ENCODE results near the gene UBR3.
"Not testable (repeated sequence)": the region's sequence is repeated elsewhere in the genome, so short reads cannot be mapped to it uniquely, and the experiment has no call there.

Gene UBR3

DNA sequence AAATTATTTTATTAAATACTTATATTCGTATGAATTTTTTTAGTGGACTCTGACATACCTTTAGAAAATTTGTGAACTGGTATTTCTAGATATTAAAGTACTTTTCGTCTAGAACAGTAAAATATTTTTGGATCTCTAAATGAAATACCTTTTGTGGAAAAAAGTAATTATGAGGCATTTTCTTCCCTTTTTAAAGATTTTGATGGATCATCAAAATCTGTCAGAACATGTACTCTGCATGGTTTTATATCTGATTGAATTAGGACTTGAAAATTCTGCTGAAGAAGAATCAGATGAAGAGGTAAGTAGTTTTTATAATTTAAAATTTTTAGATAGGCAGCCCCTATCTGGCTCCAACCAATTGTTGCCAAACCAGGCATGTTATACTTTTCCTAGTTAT lies 118.8 kb downstream of the UBR3 start:
- DNase-seq (ENCODE audit: low spot score), result no peak

DNA sequence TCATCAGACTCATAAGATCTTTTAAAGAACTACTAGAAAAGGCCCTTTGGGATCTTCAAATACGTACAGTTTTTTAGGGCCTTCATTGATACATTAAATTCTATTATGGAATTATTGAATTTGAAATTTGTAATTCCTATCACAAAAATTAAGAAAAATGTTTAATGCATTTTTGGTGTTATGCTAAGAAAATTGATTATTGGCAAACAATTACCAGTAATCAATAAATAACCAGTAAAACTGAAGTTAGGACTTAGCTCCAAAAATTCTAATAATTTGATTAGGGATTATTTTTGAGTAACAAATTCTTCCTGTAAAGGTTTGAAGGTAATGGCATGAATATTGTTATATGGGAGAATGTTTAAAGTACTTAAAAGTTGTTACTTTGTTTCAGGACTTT lies 119.3 kb downstream of the UBR3 start:
- no peak for DNase-seq (ENCODE audit: low spot score)

DNA sequence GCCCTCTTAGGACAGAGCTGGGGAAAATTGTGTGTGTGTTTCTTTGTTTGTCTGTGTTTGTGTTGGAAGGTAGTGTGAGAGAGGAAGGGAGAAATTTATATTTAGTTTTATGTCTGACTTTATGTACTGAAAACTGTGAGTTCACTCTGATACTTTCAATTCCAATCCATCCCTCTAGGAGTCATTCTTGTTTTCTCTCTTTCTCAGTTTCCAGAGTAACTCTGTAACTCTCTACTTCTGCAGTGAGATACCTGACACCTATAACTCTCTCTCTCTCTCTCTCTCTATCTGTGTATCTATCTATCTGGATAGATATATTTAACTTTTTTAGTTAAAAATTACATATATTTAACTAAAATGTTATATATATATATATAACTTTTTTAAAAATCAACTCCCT lies 128.7 kb downstream of the UBR3 start:
- DNase-seq (ENCODE audit: low spot score), result no peak

DNA sequence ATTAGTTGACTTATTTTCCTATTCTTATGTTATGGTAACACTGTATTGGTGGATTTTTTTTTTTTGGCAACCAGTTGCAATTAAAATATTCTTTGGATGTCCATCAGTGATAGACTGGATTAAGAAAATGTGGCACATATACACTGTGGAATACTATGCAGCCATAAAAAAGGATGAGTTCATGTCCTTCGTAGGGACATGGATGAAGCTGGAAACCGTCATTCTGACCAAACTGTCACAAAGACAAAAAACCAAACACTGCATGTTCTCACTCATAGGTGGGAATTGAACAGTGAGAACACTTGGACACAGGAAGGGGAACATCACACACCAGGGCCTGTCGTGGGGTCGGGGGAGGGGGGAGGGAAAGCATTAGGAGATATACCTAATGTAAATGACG lies 130.0 kb downstream of the UBR3 start:
- DNase-seq (ENCODE audit: low spot score), result not testable (repeated sequence)

DNA sequence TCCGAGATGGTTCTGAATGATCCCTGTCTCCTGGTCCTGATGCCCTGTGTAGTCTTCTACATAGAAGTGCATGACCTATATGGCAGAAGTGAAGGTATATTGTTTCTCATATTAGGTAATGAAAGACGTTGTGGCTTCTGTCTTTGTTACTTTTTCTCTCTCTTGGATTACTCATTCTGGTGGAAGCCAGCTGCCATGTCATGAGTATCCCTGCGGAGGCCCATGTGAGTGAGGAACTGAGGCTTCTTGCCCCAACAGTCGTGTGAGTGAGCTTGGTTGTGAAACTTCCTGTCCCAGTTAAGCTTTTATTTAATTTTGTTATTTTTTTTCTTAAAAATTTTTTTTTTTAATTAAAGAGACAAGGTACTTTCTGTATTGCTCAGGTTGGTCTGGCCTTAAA lies 134.7 kb downstream of the UBR3 start:
- no peak for DNase-seq (ENCODE audit: low spot score)

DNA sequence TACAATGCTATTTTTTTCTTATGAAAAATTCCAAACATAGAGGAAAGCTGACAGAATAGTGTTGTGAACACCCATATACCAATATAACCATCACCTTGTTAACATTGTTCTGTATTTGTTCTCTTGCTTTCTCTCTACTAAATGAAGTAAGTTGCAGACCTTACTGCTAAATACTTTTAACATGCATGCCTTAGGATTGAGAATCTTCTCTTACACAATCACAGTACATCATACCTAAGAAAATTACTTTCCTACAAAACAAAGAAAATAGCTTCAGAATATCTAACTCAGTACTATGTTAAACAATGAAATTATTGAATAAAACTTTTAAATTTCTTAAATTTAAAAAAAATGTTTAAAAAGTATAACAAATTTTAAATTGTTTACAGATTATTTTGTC lies 136.5 kb downstream of the UBR3 start:
- no peak for DNase-seq (ENCODE audit: low spot score)

DNA sequence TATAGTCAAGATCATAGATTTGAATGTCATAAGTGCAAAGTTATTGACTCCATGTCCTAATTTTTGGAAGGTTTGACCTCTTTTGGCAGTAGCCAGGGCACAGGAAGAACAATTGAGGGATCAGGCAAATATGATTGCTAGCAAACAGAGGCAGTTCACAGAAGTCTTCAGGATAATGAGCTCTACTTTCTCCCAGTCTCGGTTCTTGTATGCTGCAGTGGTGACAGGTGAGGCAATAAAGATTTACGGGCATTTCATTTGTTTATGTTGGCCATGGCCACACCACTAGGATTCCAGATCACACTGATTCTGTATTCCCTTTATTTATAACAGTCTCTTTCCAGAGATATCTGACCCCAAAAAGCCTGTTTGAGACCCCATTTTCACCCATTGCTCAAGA lies 137.5 kb downstream of the UBR3 start:
- DNase-seq (ENCODE audit: low spot score), result no peak

DNA sequence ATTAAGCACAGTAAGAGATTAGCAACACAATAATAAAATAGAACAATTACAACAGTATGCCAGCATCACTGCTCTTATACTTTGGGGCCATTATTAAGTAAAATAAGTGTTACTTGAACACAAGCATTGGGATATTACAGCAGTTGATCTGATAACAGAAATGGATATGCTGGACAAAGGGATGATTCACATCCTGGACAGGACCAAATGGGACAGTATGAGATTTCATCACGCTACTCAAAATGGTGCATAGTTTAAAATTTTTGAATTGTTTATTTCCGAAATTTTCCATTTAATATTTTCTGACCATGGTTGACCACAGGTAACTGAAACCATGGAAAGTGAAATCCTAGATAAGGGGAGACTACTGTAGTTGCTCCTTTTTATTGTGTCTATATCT lies 138.2 kb downstream of the UBR3 start:
- no peak for DNase-seq (ENCODE audit: low spot score)

DNA sequence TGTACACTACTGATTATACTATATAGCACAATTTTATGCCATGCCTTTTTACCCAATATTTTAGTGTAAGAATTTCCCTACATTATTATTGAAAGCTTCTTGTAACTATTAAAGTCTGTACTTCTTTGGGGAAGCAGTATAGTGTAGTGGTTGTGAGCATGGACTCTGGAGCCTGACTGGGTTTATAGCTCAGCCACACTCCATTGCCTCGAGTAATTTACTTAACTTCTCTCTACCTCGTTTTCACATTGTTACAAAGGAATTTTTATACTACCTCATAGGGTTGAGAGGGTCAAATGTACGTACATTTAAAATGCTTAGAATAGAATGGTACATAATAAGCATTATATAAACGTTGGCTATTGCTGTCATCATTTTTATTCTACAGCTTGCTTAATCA lies 139.2 kb downstream of the UBR3 start:
- no peak for DNase-seq (ENCODE audit: low spot score)

DNA sequence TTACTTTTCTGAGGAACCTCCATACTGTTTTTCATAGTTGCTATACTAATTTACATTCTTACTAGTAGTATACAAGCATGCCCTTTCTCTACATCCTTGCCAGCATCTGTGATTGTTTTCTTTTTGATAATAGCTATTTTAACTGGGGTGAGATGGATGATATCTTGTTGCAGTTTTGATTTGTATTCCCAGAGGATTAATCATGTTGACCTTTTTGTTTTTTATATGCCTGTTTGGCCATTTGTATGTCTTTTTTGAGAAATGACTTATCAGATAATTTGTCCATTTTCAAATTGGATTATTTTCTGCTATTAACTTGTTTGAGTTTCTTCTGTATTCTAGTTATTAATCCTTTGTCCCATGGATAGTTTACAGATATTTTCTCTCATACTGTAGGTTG lies 141.5 kb downstream of the UBR3 start:
- DNase-seq (ENCODE audit: low spot score), result no peak

DNA sequence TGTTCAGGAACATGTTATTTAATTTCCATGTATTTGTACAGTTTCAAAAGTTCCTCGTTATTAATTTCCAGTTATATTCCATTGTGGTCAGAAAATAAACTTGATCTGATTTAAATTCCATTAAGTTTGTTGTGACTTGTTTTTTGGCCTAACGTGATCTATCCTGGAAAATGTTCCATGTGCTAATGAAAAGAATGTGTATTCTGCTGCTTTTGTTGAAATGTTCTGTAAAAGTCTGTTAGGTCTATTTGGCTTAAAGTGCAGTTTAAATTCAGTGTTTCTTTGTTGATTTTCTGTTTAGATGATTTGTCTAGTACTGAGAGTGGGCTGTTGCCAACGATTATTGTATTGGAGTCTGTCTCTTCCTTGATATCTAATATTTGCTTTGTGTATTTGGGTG lies 148.0 kb downstream of the UBR3 start:
- no peak for DNase-seq (ENCODE audit: low spot score)

DNA sequence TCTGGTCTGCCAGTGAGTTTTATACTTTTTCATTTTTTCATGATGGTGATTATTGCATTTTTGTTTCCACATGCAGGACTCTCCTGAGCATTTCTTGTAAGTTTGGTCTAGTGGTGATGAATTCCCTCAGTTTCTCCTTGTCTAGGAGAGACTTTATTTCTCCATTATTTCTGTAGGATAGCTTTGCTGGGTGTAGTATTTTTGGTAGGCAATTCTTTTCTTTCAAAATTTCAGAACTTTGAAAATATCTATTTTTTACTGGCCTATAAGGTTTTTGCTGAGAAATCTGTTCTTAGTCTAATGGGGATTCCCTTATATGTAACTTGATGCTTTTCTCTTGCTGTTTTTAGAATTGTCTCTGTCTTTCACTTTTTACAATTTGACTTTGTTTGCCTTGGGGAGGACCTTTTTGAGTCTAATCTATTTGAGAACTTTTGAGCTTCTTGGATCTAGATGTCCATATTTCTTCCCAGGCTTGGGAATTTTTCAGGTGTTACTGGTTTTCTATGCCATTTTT lies 149.1 kb downstream of the UBR3 start:
- DNase-seq (ENCODE audit: low spot score), result no peak

DNA sequence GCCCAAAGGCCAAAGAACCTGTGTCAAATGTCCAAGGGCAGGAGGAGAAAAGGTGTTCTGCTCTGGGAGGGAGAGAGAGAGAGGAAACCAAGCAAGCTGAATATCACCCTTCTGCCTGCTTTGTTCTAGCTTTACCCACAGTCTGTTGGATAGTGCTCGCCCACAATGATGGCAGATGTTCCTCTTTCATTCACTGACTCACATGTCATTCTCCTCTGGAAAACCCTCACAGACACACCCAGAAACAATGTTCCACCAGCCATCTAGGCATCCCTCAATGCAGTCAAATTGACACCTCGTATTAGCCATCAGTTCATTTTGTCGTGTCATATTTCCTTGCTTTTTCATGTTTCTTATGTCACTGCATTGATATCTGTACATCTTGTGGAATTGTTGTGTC lies 150.3 kb downstream of the UBR3 start:
- no peak for DNase-seq (ENCODE audit: low spot score)

DNA sequence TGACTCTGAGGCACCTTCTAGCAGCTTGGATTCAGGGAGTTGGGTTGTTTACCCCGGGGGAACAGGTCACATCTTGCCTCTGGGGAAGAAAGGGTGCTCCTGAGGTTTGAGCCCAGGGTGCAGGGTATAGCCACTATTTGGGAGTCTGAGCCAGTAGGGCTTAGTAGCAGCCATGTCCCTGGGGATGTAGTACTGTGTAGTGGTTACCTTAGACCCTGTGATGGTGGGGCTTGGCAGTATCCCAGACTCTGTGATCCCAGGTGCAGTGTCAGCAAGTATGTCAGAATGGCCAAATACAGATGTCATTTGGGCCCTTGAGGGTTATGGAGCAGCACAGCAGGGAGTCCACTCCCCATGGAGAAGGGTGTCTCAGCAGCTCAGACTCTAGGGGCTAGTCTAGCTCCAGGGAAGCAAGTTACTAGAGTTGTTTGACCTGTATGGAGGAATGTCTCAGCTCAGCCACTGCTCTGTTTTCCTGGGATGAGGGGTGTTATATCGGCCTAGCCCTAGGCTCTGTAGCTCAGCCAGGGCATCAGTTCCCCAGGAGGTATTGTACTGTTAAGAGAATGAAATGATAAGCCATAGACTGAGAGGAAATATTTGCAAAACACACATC lies 151.3 kb downstream of the UBR3 start:
- DNase-seq (ENCODE audit: low spot score), result no peak

DNA sequence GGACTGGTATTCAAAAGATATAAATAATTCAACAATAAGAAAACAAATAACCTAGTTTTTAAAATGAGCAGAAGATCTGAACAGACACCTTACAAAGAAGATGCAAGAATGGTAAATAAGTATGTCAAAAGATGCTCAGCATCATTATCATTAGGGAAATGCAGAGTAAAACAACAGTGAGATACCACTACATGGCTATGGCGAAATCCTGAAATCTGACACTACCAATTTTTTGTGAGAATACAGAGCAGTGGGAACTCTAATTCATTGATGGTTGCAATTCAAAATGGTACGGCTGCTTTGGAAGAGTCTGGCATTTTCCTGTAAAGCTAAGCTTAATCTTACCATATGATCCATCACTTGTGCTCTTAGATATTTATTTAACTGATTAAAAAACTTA lies 151.8 kb downstream of the UBR3 start:
- no peak for DNase-seq (ENCODE audit: low spot score)

DNA sequence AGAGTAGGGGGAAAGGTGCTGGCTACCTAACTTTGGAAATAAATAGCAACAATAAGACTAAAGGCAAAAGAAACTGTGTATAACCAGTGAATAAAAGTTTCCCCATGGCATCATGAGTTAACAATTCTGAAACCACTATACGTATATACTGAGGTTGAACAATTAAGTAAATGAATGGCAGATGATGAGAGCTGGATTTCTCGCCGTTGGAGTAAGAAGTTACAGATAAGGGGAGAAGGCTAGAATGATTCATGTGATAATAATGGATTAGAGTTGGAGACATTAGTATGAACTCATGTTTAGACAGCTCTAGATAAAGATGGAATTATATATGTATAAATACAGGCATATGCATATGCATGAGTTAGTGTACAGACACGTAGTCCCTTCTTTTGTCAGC lies 152.7 kb downstream of the UBR3 start:
- DNase-seq (ENCODE audit: low spot score), result no peak

DNA sequence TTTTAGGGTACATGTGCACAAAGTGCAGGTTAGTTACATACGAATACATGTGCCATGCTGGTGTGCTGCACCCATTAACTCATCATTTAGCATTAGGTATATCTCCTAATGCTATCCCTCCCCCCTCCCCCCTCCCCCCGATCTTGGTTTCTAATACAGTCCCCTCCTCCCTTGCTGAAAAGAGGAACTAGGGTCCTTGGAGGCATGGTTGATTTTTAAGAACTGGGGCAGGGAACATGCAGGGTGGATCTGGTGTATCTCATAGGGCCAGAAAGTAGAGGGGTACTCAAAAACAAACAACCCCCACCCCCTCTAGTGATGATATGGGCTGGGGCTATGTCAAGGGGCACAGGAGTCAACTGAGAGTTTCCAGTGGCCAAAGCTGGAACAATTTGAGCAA lies 153.4 kb downstream of the UBR3 start:
- peak; percentile 4 for DNase-seq (ENCODE audit: low spot score)

DNA sequence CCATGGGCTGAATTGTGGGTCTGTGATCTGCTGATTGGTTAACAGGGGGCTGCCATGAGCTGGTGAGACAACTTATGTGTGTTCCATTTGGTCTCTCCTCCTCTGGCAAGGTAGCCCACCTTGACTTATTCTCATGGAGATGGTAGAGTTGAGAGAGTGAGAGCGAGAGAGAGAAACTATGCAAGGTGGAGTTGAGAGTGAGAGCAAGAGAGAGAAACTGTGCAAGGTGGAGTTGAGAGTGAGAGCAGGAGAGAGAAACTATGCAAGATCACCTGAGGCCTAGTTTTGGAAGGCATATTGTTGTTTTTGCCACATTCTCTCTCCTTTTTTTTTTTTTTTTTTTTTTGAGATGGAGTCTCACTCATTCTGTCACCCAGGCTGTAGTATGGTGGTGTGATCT lies 155.7 kb downstream of the UBR3 start:
- DNase-seq (ENCODE audit: low spot score), result no peak

DNA sequence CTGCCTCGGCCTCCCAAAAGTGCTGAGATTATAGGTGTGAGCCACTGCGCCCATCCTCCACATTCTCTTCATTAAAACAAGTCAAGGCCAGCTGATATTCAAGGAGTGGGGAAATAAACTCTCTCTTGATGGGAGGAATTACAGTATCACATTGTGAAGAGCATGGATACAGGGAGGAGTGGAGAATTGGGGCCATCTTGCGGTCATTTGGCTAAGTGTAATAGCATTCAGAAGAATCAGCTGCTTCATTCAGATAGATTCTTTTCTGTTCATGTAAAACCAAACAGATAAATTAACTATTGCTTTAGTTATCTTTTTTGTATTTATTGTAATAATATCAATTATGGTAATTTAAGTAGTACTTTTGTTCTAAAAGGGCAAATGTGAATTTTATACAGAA lies 156.3 kb downstream of the UBR3 start:
- no peak for DNase-seq (ENCODE audit: low spot score)

DNA sequence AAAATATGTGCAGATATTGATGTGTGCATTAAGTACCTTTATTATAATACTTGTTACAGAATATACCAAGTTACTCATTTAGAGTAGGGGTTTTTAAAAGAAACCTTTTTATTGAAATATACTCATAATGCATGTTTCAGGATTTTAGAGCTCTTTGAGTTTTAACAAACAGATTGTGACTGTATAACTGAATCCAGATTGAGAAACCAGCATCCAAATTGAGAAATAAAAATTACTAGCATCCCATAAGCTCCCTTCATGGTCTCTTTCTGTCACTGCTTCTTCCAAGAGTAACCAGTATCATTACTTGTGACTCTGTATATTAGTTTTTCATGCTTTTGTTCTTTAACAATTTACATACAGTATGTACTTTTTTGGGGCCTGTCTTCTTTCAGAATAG lies 156.9 kb downstream of the UBR3 start:
- no peak for DNase-seq (ENCODE audit: low spot score)

DNA sequence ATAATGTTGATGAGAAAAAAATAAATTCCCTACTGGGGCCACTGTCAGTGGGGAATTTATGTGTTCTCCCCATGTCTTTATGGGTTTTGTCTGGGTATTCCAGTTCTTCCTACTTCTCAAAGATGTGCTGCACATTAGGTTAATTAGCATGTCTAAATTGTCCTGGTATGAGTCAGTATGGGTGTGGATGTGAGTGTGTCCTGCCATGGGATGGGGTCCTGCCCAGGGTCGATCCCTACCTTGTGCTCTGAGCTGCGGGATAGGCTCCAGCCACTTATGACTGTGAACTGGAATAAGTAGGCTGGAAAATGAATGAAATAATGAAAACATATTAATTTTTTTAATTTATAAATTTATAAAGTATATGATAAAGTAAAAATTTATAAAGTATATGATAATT lies 167.5 kb downstream of the UBR3 start:
- DNase-seq (ENCODE audit: low spot score), result no peak

DNA sequence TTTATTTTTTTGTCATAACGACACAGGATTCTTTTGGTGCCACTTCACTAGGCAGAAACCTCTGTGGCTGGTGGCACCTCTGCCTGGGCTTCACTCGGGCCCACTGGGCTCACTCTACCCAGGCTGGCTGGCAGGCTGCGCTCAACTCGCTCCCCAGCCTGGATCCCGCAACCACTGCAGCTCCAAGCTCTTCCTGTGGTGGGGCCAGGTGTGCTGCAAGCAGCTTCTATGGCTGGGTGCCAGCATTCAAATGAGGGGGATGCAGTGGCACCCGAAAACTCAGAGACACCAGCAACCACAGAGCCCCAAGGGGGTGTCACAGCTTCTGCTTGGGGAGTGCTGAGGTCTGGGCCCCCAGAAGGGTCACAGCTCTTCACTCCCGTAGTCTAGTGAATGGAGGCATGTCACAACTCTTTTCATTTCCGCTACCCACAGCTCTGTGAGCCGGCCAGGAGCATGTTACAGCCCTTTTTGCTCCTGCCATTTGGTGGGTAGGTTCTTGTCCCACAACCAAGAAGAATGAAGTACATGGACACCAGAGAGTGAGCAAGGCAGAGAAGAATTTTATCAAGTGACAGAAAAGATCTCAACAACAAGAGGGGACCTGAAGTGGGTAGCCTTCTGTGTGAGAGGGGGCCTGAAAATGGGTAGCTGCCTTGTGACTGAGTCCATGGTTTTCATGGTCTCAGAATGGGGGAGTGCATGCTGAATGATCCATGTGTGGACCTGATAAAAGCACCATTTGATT lies 170.1 kb downstream of the UBR3 start:
- DNase-seq (ENCODE audit: low spot score), result peak; percentile 17

DNA sequence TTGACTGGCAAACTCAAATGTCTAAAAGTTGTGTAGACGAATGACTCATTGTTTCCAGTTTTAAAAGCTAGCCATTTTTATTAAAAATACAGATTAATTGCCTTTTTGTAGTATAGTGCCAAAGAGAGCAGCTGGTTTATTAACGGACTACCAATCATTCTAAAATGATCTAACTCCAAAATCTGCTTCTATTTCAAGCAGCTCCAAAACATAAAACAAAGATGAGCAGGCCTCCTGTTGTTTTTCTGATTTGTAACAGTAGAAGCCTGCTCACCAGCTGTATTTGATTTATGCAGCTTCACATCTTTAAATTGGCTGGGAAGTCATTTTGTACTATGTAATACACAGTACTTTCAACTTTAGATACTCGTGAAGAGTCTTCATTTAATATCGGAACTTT lies 171.8 kb downstream of the UBR3 start:
- no peak for DNase-seq (ENCODE audit: low spot score)

DNA sequence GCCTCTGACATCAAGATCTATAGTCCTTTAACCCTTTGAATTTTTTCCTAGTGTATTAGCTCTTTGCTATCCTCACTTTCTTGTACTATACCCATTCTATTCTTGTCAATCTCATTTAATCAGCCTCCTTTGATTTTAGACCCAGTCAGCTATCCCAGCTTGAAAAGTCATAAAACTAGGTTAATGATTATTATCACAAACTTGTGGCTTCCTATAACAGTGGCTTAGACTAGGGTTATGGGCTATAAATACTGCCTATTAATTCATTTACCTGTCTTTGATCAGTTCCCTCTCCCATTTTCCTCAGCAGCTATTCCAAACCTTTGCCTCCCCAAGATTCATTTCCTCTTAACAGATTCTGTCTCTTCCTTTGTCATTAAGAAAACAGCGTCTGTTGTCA lies 174.8 kb downstream of the UBR3 start:
- DNase-seq (ENCODE audit: low spot score), result no peak

All from NAMALWA (cell line).